Endothelial cell of umbilical vein (primary cell): Measurements from ENCODE around the gene GJB4. TPM values are rescaled to one million over a fixed set of nuclear protein-coding genes. Genes with fewer than 3 reads are reported as not detected.

Source experiments
- BruUV-seq: library from RNA; stranded (reverse); fragments of 400-500 nt; replicated peaks from 2 replicates; lab custom pipeline; 2021; lab: Mats Ljungman, UMichigan
- CTCF ChIA-PET: fragments of 300-600, 350-600 bp; sonication (Branson Sonifier 250); formaldehyde crosslinking; loops from one replicate; lab custom pipeline; 2021; ENCODE audit warnings: antibody characterized with exemption, inconsistent platforms; lab: Charles Lee
- POLR2A ChIA-PET: fragments of 300-600, 350-600 bp; sonication (Branson Sonifier 250); formaldehyde crosslinking; loops from one replicate; lab custom pipeline; 2021; ENCODE audit warnings: antibody characterized with exemption, inconsistent platforms; lab: Charles Lee
- DNase-seq: peaks from one replicate; pipeline ENCODE4 v3.0.0-alpha.2; 2011; ENCODE audit warnings: low read depth, low spot score
- FAIRE-seq: peaks from 2 replicates; lab custom pipeline; 2011; peaks lifted over from hg19 to GRCh38; lab: Jason Lieb, UNC
- H2AFZ ChIP-seq: 2 replicates; pipeline ENCODE4 v1.6.0; 2012; ENCODE audit warnings: low read depth, low read length, control low read depth, inconsistent platforms
- H3K27ac ChIP-seq: 2 replicates; pipeline ENCODE4 v1.5.1; 2011; ENCODE audit warnings: low read depth, mild to moderate bottlenecking, control low read depth, low read length, moderate library complexity; ENCODE audit not compliant: insufficient read depth
- H3K27me3 ChIP-seq, 2 experiments: 2 replicates each; pipeline versions ENCODE4 v1.6.0 to v1.6.1; 2011; ENCODE audit warnings: low read length in 2 of 2, mixed read lengths in 1 of 2; ENCODE audit not compliant: control insufficient read depth in 2 of 2, insufficient read depth in 2 of 2
- H3K36me3 ChIP-seq, 2 experiments: 2 replicates in 1 of 2; 3 replicates in 1 of 2; pipeline ENCODE4 v1.5.1; 2011; ENCODE audit warnings: low read length in 2 of 2, mild to moderate bottlenecking in 1 of 2, moderate library complexity in 1 of 2; ENCODE audit not compliant: control insufficient read depth in 2 of 2, insufficient read depth in 2 of 2; ENCODE audit errors: extremely low read depth in 1 of 2
- H3K4me1 ChIP-seq: 3 replicates; pipeline ENCODE4 v1.5.1; 2011; ENCODE audit warnings: mild to moderate bottlenecking, low read length; ENCODE audit not compliant: control insufficient read depth, insufficient read depth; ENCODE audit errors: extremely low read depth
- H3K4me2 ChIP-seq: 2 replicates; pipeline ENCODE4 v1.6.1; 2011; ENCODE audit warnings: low read length, control low read depth, mixed read lengths; ENCODE audit not compliant: insufficient read depth
- H3K4me3 ChIP-seq, 3 experiments: fragments of 200-600 bp in 1 of 3; sonication (generic), shearing (Covaris generic) in 1 of 3; replicated peaks in 1 of 3; 2 replicates each; pipeline ENCODE4 v1.5.1; 2011 to 2016; ENCODE audit warnings: control low read depth in 3 of 3, low read length in 3 of 3, mild to moderate bottlenecking in 2 of 3, inconsistent platforms in 1 of 3, low read depth in 1 of 3, moderate library complexity in 1 of 3; ENCODE audit not compliant: insufficient read depth in 1 of 3
- H3K79me2 ChIP-seq: 2 replicates; pipeline ENCODE4 v1.6.0; 2012; ENCODE audit warnings: low read length, inconsistent platforms; ENCODE audit not compliant: control insufficient read depth, insufficient read depth
- H3K9ac ChIP-seq: replicated peaks from 2 replicates; pipeline ENCODE3; 2011; ENCODE audit warnings: low read length, control low read depth; ENCODE audit not compliant: insufficient read depth; ENCODE audit errors: extremely low read depth
- H3K9me1 ChIP-seq: replicated peaks from 3 replicates; pipeline ENCODE4 v1.6.0; 2011; ENCODE audit warnings: mild to moderate bottlenecking, low read length; ENCODE audit not compliant: control insufficient read depth, insufficient read depth; ENCODE audit errors: extremely low read depth
- H3K9me3 ChIP-seq: replicated peaks from 2 replicates; pipeline ENCODE4 v1.5.1; 2012; ENCODE audit warnings: low read length, inconsistent platforms; ENCODE audit not compliant: control insufficient read depth, insufficient read depth
- H4K20me1 ChIP-seq: replicated peaks from 2 replicates; pipeline ENCODE3; 2011; ENCODE audit warnings: mild to moderate bottlenecking, low read length; ENCODE audit not compliant: control insufficient read depth, insufficient read depth; ENCODE audit errors: extremely low read depth
- EZH2 ChIP-seq: IDR thresholded peaks from 2 replicates; pipeline ENCODE4 v1.6.1; 2012; ENCODE audit warnings: borderline replicate concordance, low read depth, mild to moderate bottlenecking, moderate library complexity, low read length, inconsistent platforms; ENCODE audit not compliant: severe bottlenecking
- FOS ChIP-seq: IDR thresholded peaks from 2 replicates; pipeline ENCODE4 v1.6.1; 2011; ENCODE audit warnings: mild to moderate bottlenecking, low read length, moderate library complexity, borderline replicate concordance; ENCODE audit not compliant: insufficient read depth
- GATA2 ChIP-seq: IDR thresholded peaks from 2 replicates; pipeline ENCODE4 v1.7.0; 2011; ENCODE audit warnings: low read depth, mild to moderate bottlenecking, moderate library complexity, mixed read lengths, low read length; ENCODE audit not compliant: insufficient read length, insufficient read depth
- JUN ChIP-seq: IDR thresholded peaks from 2 replicates; pipeline ENCODE4 v1.6.1; 2011; ENCODE audit warnings: borderline replicate concordance, low read depth; ENCODE audit not compliant: insufficient read length, insufficient read depth
- MYC ChIP-seq: IDR thresholded peaks from one replicate; pipeline ENCODE4 v1.6.1; 2011; ENCODE audit warnings: mild to moderate bottlenecking, low read depth, low read length
- POLR2A ChIP-seq: IDR thresholded peaks from 2 replicates; pipeline ENCODE4 v1.6.1; 2012; ENCODE audit warnings: low read depth, mild to moderate bottlenecking, control low read depth, low read length
- POLR2AphosphoS5 ChIP-seq: IDR thresholded peaks from 2 replicates; pipeline ENCODE4 v1.6.1; 2012; ENCODE audit warnings: low read depth, mild to moderate bottlenecking, control low read depth, low read length, moderate library complexity; ENCODE audit not compliant: insufficient read depth
- dilution Hi-C: fragments of 300-500 bp; cut with MboI; formaldehyde crosslinking; loops from one replicate; pipeline ENCODE4 v1.15.0; 2019; ENCODE audit warnings: low sequenced_read_pairs; ENCODE audit not compliant: extremely low pct_ligation_motif_present
- intact Hi-C: fragments of 100-400 bp; cut with micrococcal nuclease; formaldehyde crosslinking; loops from one replicate; pipeline ENCODE4 v1.10.0; 2022
- polyA plus RNA-seq, 4 experiments: library from polyadenylated mRNA; depleted of rRNA in 3 of 4; stranded (reverse) in 3 of 4; unstranded in 1 of 4; fragments of >200 nt; gene quantifications; 2 replicates each; pipeline versions ENCODE4 v1.2.1 to v1.2.3, GENCODE V29; 2011 to 2012; ENCODE audit warnings: missing spikeins in 1 of 4
- total RNA-seq: library from RNA; stranded (reverse); gene quantifications from 2 replicates; pipeline ENCODE4 v1.2.3, GENCODE V29; 2021
- TF ChIP-seq, protein P1 (sequence below): IDR thresholded peaks from 2 replicates; pipeline ENCODE4 v1.6.1; 2011; ENCODE audit not compliant: insufficient read depth, insufficient read length
- TF ChIP-seq, protein P2 (sequence below), 2 donors: IDR thresholded peaks; 1 replicate in 1 of 2; 2 replicates in 1 of 2; pipeline ENCODE4 v1.5.1; 2011; ENCODE audit warnings: low read length in 2 of 2, mild to moderate bottlenecking in 2 of 2, moderate library complexity in 2 of 2, control low read depth in 1 of 2, inconsistent platforms in 1 of 2, low read depth in 1 of 2; ENCODE audit not compliant: insufficient read depth in 1 of 2; ENCODE audit errors: extremely low read depth in 1 of 2

GJB4 gene
- total and polyA plus RNA-seq, 2 donors (not counting 3 experiments of a cell fraction or from before 2014, with no cell fraction given): not detected

DNA sequence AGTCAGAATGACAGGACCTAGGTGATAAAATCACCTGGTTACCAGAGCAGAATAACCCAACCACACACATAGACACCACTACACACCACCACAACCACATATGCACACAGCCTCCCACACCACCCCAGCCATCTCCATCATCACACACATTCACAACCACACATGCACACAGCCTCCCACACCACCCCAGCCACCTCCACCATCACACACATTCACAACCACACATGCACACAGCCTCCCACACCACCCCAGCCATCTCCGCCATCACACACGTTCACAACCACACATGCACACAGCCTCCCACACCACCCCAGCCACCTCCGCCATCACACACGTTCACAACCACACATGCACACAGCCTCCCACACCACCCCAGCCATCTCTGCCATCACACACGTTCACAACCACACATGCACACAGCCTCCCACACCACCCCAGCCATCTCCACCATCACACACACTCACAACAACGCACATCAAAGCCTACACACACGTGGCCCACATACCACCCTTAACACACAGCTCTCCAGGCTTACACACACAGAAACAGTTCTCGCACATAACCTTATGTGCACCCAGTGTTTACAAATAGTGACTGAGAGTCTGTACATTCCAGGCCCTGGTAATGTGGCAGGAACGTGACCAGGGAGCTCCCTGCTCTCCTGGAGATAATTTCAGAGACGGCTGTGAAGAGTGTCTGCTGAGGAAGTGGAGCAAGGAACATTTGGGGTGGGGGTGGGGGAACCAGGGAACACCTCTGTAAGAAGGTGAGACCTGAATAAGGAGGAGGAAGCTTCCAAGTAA lies 18.2 kb downstream of the GJB4 start:
- Histone ChIP-seq H3K36me3 (no peaks in the 10 kb centered on the region), H3K4me3 (no peak overlapping the region), H3K79me2 (no peaks in the 10 kb centered on the region), H4K20me1 (no peaks in the 10 kb centered on the region), H3K9me3 (no peaks in the 10 kb centered on the region), H3K27ac (no peak overlapping the region), H3K9me1 (no peaks in the 10 kb centered on the region), H2AFZ (no peak overlapping the region), H3K9ac (no peak overlapping the region), H3K27me3 (peaks cover 27% of the 10 kb centered on the region in 2 experiments), H3K4me2 (no peak overlapping the region), H3K4me1 (no peaks in the 10 kb centered on the region)
- intact Hi-C loops (no loop called here), dilution Hi-C loops (no loop called here)
- ChIA-PET POLR2A (no interaction called here), CTCF (interaction anchor here (1.4 kb wide), 1 partner anchor 75 kb away, joined by 3 read pairs; no protein-coding TSS in a partner anchor)
- no peak for DNase-seq
- TF ChIP-seq JUN (no peak), POLR2AphosphoS5 (no peak), GATA2 (no peak), POLR2A (no peak), EZH2 (no peak), FOS (no peak), MYC (no peak)
- TF ChIP-seq, protein P1, sequence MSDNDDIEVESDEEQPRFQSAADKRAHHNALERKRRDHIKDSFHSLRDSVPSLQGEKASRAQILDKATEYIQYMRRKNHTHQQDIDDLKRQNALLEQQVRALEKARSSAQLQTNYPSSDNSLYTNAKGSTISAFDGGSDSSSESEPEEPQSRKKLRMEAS: no peak
- TF ChIP-seq, protein P2, sequence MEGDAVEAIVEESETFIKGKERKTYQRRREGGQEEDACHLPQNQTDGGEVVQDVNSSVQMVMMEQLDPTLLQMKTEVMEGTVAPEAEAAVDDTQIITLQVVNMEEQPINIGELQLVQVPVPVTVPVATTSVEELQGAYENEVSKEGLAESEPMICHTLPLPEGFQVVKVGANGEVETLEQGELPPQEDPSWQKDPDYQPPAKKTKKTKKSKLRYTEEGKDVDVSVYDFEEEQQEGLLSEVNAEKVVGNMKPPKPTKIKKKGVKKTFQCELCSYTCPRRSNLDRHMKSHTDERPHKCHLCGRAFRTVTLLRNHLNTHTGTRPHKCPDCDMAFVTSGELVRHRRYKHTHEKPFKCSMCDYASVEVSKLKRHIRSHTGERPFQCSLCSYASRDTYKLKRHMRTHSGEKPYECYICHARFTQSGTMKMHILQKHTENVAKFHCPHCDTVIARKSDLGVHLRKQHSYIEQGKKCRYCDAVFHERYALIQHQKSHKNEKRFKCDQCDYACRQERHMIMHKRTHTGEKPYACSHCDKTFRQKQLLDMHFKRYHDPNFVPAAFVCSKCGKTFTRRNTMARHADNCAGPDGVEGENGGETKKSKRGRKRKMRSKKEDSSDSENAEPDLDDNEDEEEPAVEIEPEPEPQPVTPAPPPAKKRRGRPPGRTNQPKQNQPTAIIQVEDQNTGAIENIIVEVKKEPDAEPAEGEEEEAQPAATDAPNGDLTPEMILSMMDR (IDR thresholded peaks at IDR 0.05; ENCODE audit: extremely low read depth in 1 of 2, insufficient read depth in 1 of 2, low read depth in 1 of 2, low read length in 2 of 2): no peak
- no TSS peak for BruUV-seq
- no peak for FAIRE-seq
